NT2/D1 (cell line): ENCODE data around the gene SPC25.

Experiments used
- YY1 ChIP-seq: IDR thresholded peaks from 2 replicates; pipeline ENCODE4 v1.6.1; 2011; ENCODE audit not compliant: insufficient read length, insufficient read depth
- ZNF274 ChIP-seq: IDR thresholded peaks from 2 replicates; pipeline ENCODE4 v1.6.1; 2011; ENCODE audit warnings: mild to moderate bottlenecking, low read depth, low read length

- no peak for TF ChIP-seq YY1
- TF ChIP-seq ZNF274, result no peak
Observed at GRCh38 chr2:168903888-168904287, 13.7 kb upstream of the SPC25 start.
